GM12801 (cell line): ENCODE measurements around the gene ARMC10.

ENCODE experiments used
- CTCF ChIP-seq: IDR thresholded peaks from one replicate; pipeline ENCODE4 v1.5.1; 2011; ENCODE audit warnings: control low read depth; ENCODE audit not compliant: insufficient read length; ENCODE audit errors: extremely low read depth

ARMC10 gene

GRCh38 chr7:103058122-103058521 lies 16.8 kb upstream of the ARMC10 start:
- no peak for TF ChIP-seq CTCF

GRCh38 chr7:103059471-103059870 lies 15.5 kb upstream of the ARMC10 start:
- no peak for TF ChIP-seq CTCF

GRCh38 chr7:103063895-103064294 lies 11.0 kb upstream of the ARMC10 start:
- no peak for TF ChIP-seq CTCF

GRCh38 chr7:103065667-103066066 lies 9.3 kb upstream of the ARMC10 start:
- no peak for TF ChIP-seq CTCF

- TF ChIP-seq CTCF, result no peak
Observed at GRCh38 chr7:103068414-103069403, 6.2 kb upstream of the ARMC10 start.

- TF ChIP-seq CTCF, result no peak
Observed at GRCh38 chr7:103071000-103071399, 3.9 kb upstream of the ARMC10 start.

- no peak for TF ChIP-seq CTCF
Observed at GRCh38 chr7:103073989-103074518, 886 bp upstream of the ARMC10 start.
